CD8-positive, alpha-beta memory T cell (primary cell): ENCODE results near the gene COG7. TPM values are rescaled to one million over a fixed set of nuclear protein-coding genes. Genes with fewer than 3 reads are reported as not detected.

Experiments
- CTCF ChIA-PET: fragments of 350-600 bp; sonication (Branson Sonifier 250); formaldehyde crosslinking; loops from one replicate; lab custom pipeline; 2021; ENCODE audit warnings: antibody characterized with exemption; lab: Charles Lee
- POLR2A ChIA-PET: fragments of 350-600 bp; sonication (Branson Sonifier 250); formaldehyde crosslinking; loops from one replicate; lab custom pipeline; 2021; ENCODE audit warnings: antibody characterized with exemption; lab: Charles Lee
- DNase-seq, 5 donors: peaks; one replicate each; pipeline versions ENCODE4 v3.0.0 to v3.0.0-alpha.2; 2020 to 2022; ENCODE audit warnings: mixed read lengths in 1 of 5
- H3K27ac ChIP-seq: one replicate; pipeline ENCODE4 v1.7.0; 2013; ENCODE audit warnings: low read depth, mild to moderate bottlenecking, low read length, moderate library complexity
- H3K27me3 ChIP-seq: 2 replicates; pipeline ENCODE4 v1.7.0; 2013; ENCODE audit warnings: low read length, mild to moderate bottlenecking; ENCODE audit not compliant: insufficient read depth, poor library complexity, severe bottlenecking
- H3K36me3 ChIP-seq: 2 replicates; pipeline ENCODE4 v1.7.0; 2013; ENCODE audit warnings: mild to moderate bottlenecking, low read length, moderate library complexity; ENCODE audit not compliant: insufficient read depth
- H3K4me1 ChIP-seq: 2 replicates; pipeline ENCODE4 v1.7.0; 2013; ENCODE audit warnings: mild to moderate bottlenecking, low read length, moderate library complexity; ENCODE audit not compliant: insufficient read depth
- H3K4me3 ChIP-seq: 2 replicates; pipeline ENCODE4 v1.7.0; 2013; ENCODE audit warnings: mild to moderate bottlenecking, low read length
- H3K9me3 ChIP-seq: 2 replicates; pipeline ENCODE4 v1.7.0; 2013; ENCODE audit warnings: mild to moderate bottlenecking, low read length
- H3K27ac Mint-ChIP-seq, 8 donors: one replicate each; pipeline ENCODE4 v1.8.0; 2020 to 2021; ENCODE audit warnings: mixed read lengths in 8 of 8, mild to moderate bottlenecking in 6 of 8, inconsistent platforms in 3 of 8, moderate library complexity in 3 of 8
- H3K27me3 Mint-ChIP-seq, 2 donors: one replicate each; pipeline ENCODE4 v1.8.0; 2020 to 2021; ENCODE audit warnings: mixed read lengths in 2 of 2, mild to moderate bottlenecking in 1 of 2, moderate library complexity in 1 of 2
- H3K36me3 Mint-ChIP-seq, 3 donors: one replicate each; pipeline ENCODE4 v1.8.0; 2020 to 2021; ENCODE audit warnings: mixed read lengths in 3 of 3, inconsistent platforms in 1 of 3, mild to moderate bottlenecking in 1 of 3
- H3K4me1 Mint-ChIP-seq, 3 donors: one replicate each; pipeline ENCODE4 v1.8.0; 2020 to 2021; ENCODE audit warnings: mixed read lengths in 3 of 3, inconsistent platforms in 1 of 3, mild to moderate bottlenecking in 1 of 3
- H3K4me3 Mint-ChIP-seq, 7 donors: one replicate each; pipeline ENCODE4 v1.8.0; 2020 to 2021; ENCODE audit warnings: mixed read lengths in 7 of 7, mild to moderate bottlenecking in 6 of 7, moderate library complexity in 4 of 7, inconsistent platforms in 2 of 7
- H3K9me3 Mint-ChIP-seq, 5 donors: one replicate each; pipeline ENCODE4 v1.8.0; 2020 to 2022; ENCODE audit warnings: mixed read lengths in 5 of 5, mild to moderate bottlenecking in 3 of 5, moderate library complexity in 2 of 5, inconsistent platforms in 1 of 5
- polyA plus RNA-seq: library from polyadenylated mRNA; unstranded; fragments of 300-500 nt; fragmentation: Illumina TruSeq; gene quantifications from one replicate; pipeline ENCODE4 v1.2.3, GENCODE V29; 2021
- total RNA-seq, 2 experiments: library from RNA; stranded (reverse); gene quantifications; one replicate each; pipeline ENCODE4 v1.2.3, GENCODE V29; 2021

The COG7 gene
- total and polyA plus RNA-seq, 3 experiments from 2014 or later, result 13.9 to 17.9 (median 15.8) TPM

DNA sequence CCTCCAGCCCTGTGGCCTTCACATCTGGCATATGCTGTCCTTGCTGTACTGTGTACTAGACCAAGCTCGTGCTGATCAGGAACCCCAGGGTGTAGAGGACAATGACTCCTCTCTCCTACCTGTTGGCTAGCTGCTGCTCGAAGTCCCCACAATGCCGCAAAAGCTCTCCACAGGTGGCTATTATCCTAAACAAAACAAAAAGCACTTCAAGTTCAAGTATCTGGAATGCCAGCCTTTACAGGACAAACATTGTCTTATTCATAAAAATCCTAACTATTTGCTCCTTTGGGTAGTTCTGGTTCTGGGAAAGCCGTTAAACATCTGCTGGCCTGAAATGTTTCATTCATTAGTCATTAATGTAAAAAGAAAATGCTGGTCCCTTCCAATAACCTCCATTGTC is 42.8 kb downstream of the COG7 start:
- no peaks in the 10 kb centered on the region for H3K4me1 ChIP-seq
- Mint-ChIP-seq H3K9me3 (no peaks in the 10 kb centered on the region), H3K27ac (peak overlapping the region in 1 of 8 donors; percentile 58), H3K27me3 (no peaks in the 10 kb centered on the region), H3K4me1 (no peaks in the 10 kb centered on the region), H3K36me3 (peaks cover 8 to 87% (median 28%) of the 10 kb centered on the region in 3 donors), H3K4me3 (no peak overlapping the region)
- no peak overlapping the region for H3K27ac ChIP-seq
- H3K9me3 ChIP-seq, result no peaks in the 10 kb centered on the region
- DNase-seq, result no peak
- ChIA-PET POLR2A (no interaction called here), CTCF (no interaction called here)
- peaks cover 35% of the 10 kb centered on the region for H3K36me3 ChIP-seq
- no peaks in the 10 kb centered on the region for H3K27me3 ChIP-seq
- no peak overlapping the region for H3K4me3 ChIP-seq

DNA sequence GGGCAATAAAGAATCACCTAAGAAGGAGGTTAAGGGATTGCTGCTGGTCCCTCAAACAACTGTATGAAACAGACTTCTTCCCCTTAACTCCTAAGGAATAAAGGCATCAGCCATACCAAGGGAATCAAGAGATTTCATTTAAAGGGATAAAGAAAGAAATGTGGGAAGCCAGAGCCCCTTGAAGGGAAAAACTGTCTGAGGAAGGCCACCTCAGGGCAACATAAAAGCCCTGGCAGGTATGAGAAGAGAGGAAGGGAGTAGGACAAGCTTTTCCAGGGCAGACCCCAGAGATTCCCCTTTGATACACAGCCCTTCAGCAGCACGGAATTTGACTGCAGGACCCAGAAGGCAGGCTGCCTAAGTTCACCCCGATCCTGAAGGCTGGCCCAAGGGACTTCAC is 43.5 kb downstream of the COG7 start:
- Histone ChIP-seq H3K27ac (no peak overlapping the region), H3K27me3 (no peaks in the 10 kb centered on the region), H3K4me3 (no peak overlapping the region), H3K4me1 (no peaks in the 10 kb centered on the region), H3K36me3 (peaks cover 35% of the 10 kb centered on the region), H3K9me3 (no peaks in the 10 kb centered on the region)
- POLR2A ChIA-PET, result no interaction called here
- Mint-ChIP-seq H3K27me3 (no peaks in the 10 kb centered on the region), H3K4me1 (no peaks in the 10 kb centered on the region), H3K4me3 (no peak overlapping the region), H3K36me3 (peaks cover 8 to 87% (median 28%) of the 10 kb centered on the region in 3 donors), H3K27ac (peak overlapping the region in 1 of 8 donors; percentile 48), H3K9me3 (no peaks in the 10 kb centered on the region)
- CTCF ChIA-PET, result no interaction called here
- no peak for DNase-seq

GRCh38 chr16:23408823-23409298 is 44.1 kb downstream of the COG7 start:
- Mint-ChIP-seq H3K27me3 (no peaks in the 10 kb centered on the region), H3K4me1 (no peaks in the 10 kb centered on the region), H3K36me3 (peaks cover 8 to 88% (median 30%) of the 10 kb centered on the region in 3 donors), H3K4me3 (no peak overlapping the region), H3K9me3 (no peaks in the 10 kb centered on the region), H3K27ac (peak overlapping the region in 1 of 8 donors; percentile 18)
- no peaks in the 10 kb centered on the region for H3K4me1 ChIP-seq
- ChIA-PET CTCF (no interaction called here), POLR2A (no interaction called here)
- no peak overlapping the region for H3K27ac ChIP-seq
- H3K4me3 ChIP-seq, result no peak overlapping the region
- H3K36me3 ChIP-seq, result peaks cover 33% of the 10 kb centered on the region
- no peaks in the 10 kb centered on the region for H3K27me3 ChIP-seq
- H3K9me3 ChIP-seq, result no peaks in the 10 kb centered on the region
- DNase-seq, result no peak

- Histone ChIP-seq H3K36me3 (peaks cover 34% of the 10 kb centered on the region), H3K27ac (no peak overlapping the region), H3K4me3 (no peak overlapping the region), H3K27me3 (no peaks in the 10 kb centered on the region), H3K4me1 (no peaks in the 10 kb centered on the region), H3K9me3 (no peaks in the 10 kb centered on the region)
- no peaks in the 10 kb centered on the region for H3K4me1 Mint-ChIP-seq
- H3K9me3 Mint-ChIP-seq, result no peaks in the 10 kb centered on the region
- ChIA-PET CTCF (no interaction called here), POLR2A (no interaction called here)
- DNase-seq, result no peak
- H3K36me3 Mint-ChIP-seq, result peaks cover 8 to 88% (median 28%) of the 10 kb centered on the region in 3 donors
- no peak overlapping the region for H3K4me3 Mint-ChIP-seq
- H3K27ac Mint-ChIP-seq, result peak overlapping the region in 1 of 8 donors; percentile 18
- H3K27me3 Mint-ChIP-seq, result no peaks in the 10 kb centered on the region
Measured at GRCh38 chr16:23408242-23408822, 44.7 kb downstream of the COG7 start.

- H3K27ac Mint-ChIP-seq, result peak overlapping the region in 1 of 8 donors; percentile 51
- no peaks in the 10 kb centered on the region for H3K9me3 Mint-ChIP-seq
- DNase-seq, result no peak
- Histone ChIP-seq H3K4me1 (no peaks in the 10 kb centered on the region), H3K27ac (no peak overlapping the region), H3K4me3 (no peak overlapping the region), H3K36me3 (peaks cover 33% of the 10 kb centered on the region), H3K9me3 (no peaks in the 10 kb centered on the region), H3K27me3 (no peaks in the 10 kb centered on the region)
- no peaks in the 10 kb centered on the region for H3K27me3 Mint-ChIP-seq
- CTCF ChIA-PET, result no interaction called here
- POLR2A ChIA-PET, result no interaction called here
- no peak overlapping the region for H3K4me3 Mint-ChIP-seq
- peaks cover 8 to 88% (median 33%) of the 10 kb centered on the region in 3 donors for H3K36me3 Mint-ChIP-seq
- no peaks in the 10 kb centered on the region for H3K4me1 Mint-ChIP-seq
Measured at GRCh38 chr16:23407436-23408127, 45.4 kb downstream of the COG7 start.

- Histone ChIP-seq H3K9me3 (no peaks in the 10 kb centered on the region), H3K27me3 (no peaks in the 10 kb centered on the region), H3K27ac (no peak overlapping the region), H3K4me3 (no peak overlapping the region), H3K36me3 (peaks cover 31% of the 10 kb centered on the region), H3K4me1 (no peaks in the 10 kb centered on the region)
- DNase-seq, result no peak
- Mint-ChIP-seq H3K4me3 (no peak overlapping the region), H3K27me3 (no peaks in the 10 kb centered on the region), H3K36me3 (peaks cover 8 to 86% (median 37%) of the 10 kb centered on the region in 3 donors), H3K4me1 (no peaks in the 10 kb centered on the region), H3K9me3 (no peaks in the 10 kb centered on the region), H3K27ac (peak overlapping the region in 1 of 8 donors; percentile 55)
- ChIA-PET POLR2A (no interaction called here), CTCF (no interaction called here)
Measured at GRCh38 chr16:23406546-23407240, 46.3 kb downstream of the COG7 start.

DNA sequence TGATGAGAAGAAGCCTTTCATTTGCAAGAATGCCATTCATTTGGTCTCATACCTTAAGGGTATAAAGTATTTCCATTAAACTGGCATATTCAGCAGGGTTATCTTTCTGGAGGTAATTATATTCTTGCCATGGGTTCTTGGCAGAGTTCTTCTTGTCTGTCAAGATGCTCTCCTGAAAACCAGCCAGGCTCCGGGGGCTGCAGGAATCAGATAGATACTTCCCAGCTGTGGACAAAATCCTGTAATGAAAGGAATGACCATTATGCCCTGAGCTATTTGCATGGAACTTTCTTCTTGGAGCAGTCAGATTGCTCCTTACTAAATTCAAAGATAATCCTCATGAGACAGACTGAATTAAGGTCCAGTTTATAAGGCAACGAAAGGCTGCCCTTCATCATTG is 47.0 kb downstream of the COG7 start:
- H3K27me3 ChIP-seq, result no peaks in the 10 kb centered on the region
- no peaks in the 10 kb centered on the region for H3K9me3 Mint-ChIP-seq
- H3K4me1 Mint-ChIP-seq, result no peaks in the 10 kb centered on the region
- H3K4me3 Mint-ChIP-seq, result no peak overlapping the region
- H3K4me1 ChIP-seq, result no peaks in the 10 kb centered on the region
- no peaks in the 10 kb centered on the region for H3K27me3 Mint-ChIP-seq
- no peak for DNase-seq
- no peak overlapping the region for H3K27ac ChIP-seq
- H3K9me3 ChIP-seq, result no peaks in the 10 kb centered on the region
- H3K4me3 ChIP-seq, result no peak overlapping the region
- H3K36me3 Mint-ChIP-seq, result peaks cover 7 to 86% (median 39%) of the 10 kb centered on the region in 3 donors
- ChIA-PET POLR2A (interaction anchor here (0.6 kb wide), 1 partner anchor 16 kb away, joined by 5 read pairs; no protein-coding TSS in a partner anchor), CTCF (no interaction called here)
- peaks cover 37% of the 10 kb centered on the region for H3K36me3 ChIP-seq
- no peak overlapping the region for H3K27ac Mint-ChIP-seq

DNA sequence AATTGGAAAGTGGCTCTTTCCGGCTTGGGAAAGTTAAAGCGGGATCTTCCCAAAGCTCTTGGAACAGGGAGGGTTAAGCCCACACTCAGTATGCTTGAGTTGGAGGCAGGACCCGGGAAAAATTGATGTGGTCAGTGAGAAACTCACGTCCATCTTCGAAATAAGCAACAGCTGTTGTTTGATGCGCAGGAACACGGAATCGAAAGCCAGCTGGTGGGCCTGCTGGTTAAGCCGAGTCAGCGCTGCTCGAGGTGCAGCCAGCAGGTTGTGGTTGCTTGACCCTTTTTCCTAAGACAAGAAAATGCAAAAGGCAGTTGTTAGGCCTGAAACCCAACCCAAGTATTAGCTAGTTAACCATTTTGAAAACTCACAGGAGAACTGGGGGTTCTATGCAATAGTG is 49.4 kb downstream of the COG7 start:
- Histone ChIP-seq H3K36me3 (peaks cover 49% of the 10 kb centered on the region), H3K4me3 (no peak overlapping the region), H3K27ac (no peak overlapping the region), H3K4me1 (no peaks in the 10 kb centered on the region), H3K9me3 (no peaks in the 10 kb centered on the region), H3K27me3 (no peaks in the 10 kb centered on the region)
- DNase-seq, result no peak
- Mint-ChIP-seq H3K4me3 (no peak overlapping the region), H3K27me3 (no peaks in the 10 kb centered on the region), H3K36me3 (peaks cover 6 to 91% (median 43%) of the 10 kb centered on the region in 3 donors), H3K27ac (no peak overlapping the region), H3K9me3 (no peaks in the 10 kb centered on the region), H3K4me1 (no peaks in the 10 kb centered on the region)
- POLR2A ChIA-PET, result interaction anchor here (0.5 kb wide), 1 partner anchor 96 kb away, joined by 6 read pairs; no protein-coding TSS in a partner anchor
- CTCF ChIA-PET, result no interaction called here
